Loucy (cell line): ENCODE results near the gene PEAR1.

ENCODE experiments used
- CTCF ChIP-seq: fragments of 200-600 bp; sonication (generic); conservative IDR thresholded peaks from 2 replicates; pipeline ENCODE4 v1.5.1; 2014; ENCODE audit warnings: mild to moderate bottlenecking, antibody characterized with exemption, low read length
- EZH2phosphoT487 ChIP-seq: fragments of 200-600 bp; IDR thresholded peaks from 2 replicates; pipeline ENCODE4 v1.6.1; 2018; ENCODE audit warnings: antibody characterized with exemption, mild to moderate bottlenecking, moderate library complexity, borderline replicate concordance

DNA sequence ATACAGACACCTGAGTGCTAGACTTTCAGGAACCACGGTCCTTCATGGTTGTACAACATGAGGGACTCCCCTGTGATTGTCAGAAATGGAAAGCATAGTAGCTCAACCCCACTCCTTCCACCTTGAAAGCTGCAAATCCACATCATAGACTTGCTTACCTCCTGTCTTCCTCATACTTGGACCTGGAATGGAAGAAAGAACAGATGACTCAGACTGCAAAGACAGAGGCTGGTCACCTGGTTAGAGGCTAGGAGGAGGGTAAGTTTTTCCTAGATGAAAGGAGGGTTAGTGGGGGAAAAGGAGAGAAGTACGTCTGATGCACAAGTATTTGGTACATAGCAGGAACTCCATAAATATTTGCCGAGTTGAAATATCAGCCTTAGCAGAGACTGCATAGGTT lies 64.1 kb downstream of the PEAR1 start:
- no peak for TF ChIP-seq CTCF
- TF ChIP-seq EZH2phosphoT487, result no peak
